Ovary (tissue), 9 donors: ENCODE results near the gene VPS8. TPM values are rescaled to one million over a fixed set of nuclear protein-coding genes. Genes with fewer than 3 reads are reported as not detected.

Experiments
- DNase-seq, 5 donors: peaks; one replicate each; pipeline ENCODE4 v3.0.0-alpha.2; 2019 to 2020
- H3K27ac ChIP-seq, 2 donors: fragments of 200-600 bp; one replicate each; pipeline versions ENCODE4 v1.5.1 to v1.8.0; 2019 to 2022
- H3K27me3 ChIP-seq: fragments of 200-600 bp; one replicate; pipeline ENCODE4 v1.8.0; 2022
- H3K36me3 ChIP-seq: fragments of 200-600 bp; sonication (generic); one replicate; pipeline ENCODE4 v1.5.1; 2019
- H3K4me1 ChIP-seq: one replicate; pipeline ENCODE4 v1.8.1; 2013; ENCODE audit warnings: mild to moderate bottlenecking, moderate library complexity; ENCODE audit not compliant: insufficient read depth
- H3K4me3 ChIP-seq: fragments of 200-600 bp; sonication (generic); one replicate; pipeline ENCODE4 v1.5.1; 2017
- H3K9me3 ChIP-seq, 2 donors: fragments of 200-600 bp in 1 of 2; sonication (generic) in 1 of 2; one replicate each; pipeline versions ENCODE4 v1.5.1 to v1.8.1; 2013 to 2019; ENCODE audit warnings: mild to moderate bottlenecking in 1 of 2, moderate library complexity in 1 of 2
- EP300 ChIP-seq: sonication (generic); formaldehyde crosslinking; IDR thresholded peaks from one replicate; pipeline ENCODE4 v1.6.1; 2017; ENCODE audit warnings: antibody characterized with exemption
- POLR2A ChIP-seq: fragments of 450-650 bp; IDR thresholded peaks from one replicate; pipeline ENCODE4 v1.6.1; 2017; ENCODE audit warnings: antibody characterized with exemption, mild to moderate bottlenecking, moderate library complexity
- WGBS, 3 donors: extraction: QIAGEN DNeasy Blood & Tissue Kit in 1 of 3; methylation state at CpG; one replicate each; pipeline versions ENCODE4 v1.1.5 to v1.1.7; 2013 to 2017; 5-methylcytosine and 5-hydroxymethylcytosine counted together
- intact Hi-C, 4 donors: fragments of 100-400 bp; cut with DNase I; formaldehyde crosslinking; loops; one replicate each; pipeline versions ENCODE4 v1.11.0 to v1.15.1; 2022 to 2023
- polyA plus RNA-seq, 2 donors: library from polyadenylated mRNA; stranded (reverse); fragments of 200-250 nt in 1 of 2; fragments of 350-450 nt in 1 of 2; fragmentation: Illumina TruSeq in 1 of 2; extraction: RNeasy Lipid Tissue Mini Kit (QIAGEN cat#74804) in 1 of 2; gene quantifications; one replicate each; pipeline ENCODE4 v1.2.3, GENCODE V29; 2013 to 2014
- total RNA-seq, 7 donors: library from RNA; depleted of rRNA in 2 of 7; stranded (reverse); fragments of >200 nt in 2 of 7; fragmentation: NEBNext Ultra II Directional in 3 of 7; extraction: Animal tissue kit (Norgen Biotek cat#: 25700) in 3 of 7; gene quantifications; one replicate each; pipeline versions ENCODE4 v1.1.0 to v1.2.4, GENCODE V29; 2016 to 2023
- TF ChIP-seq, protein P1 (sequence below), 3 donors: fragments of 450-650 bp in 2 of 3; fragments of 200-600 bp in 1 of 3; IDR thresholded peaks; one replicate each; pipeline versions ENCODE4 v1.5.1 to v1.8.0; 2016 to 2022; ENCODE audit warnings: antibody characterized with exemption in 3 of 3, mild to moderate bottlenecking in 1 of 3
- donor health status: DM: no; HTN: no; CAD: no; lungs with moderate emphysema.
- donor health status: DM: no; HTN: no; CAD: no.
- donor health status: Bipolar disorder and iron deficiency.
- donor health status: DM: yes; HTN: yes; CAD: no.
- donor health status: DM: no; HTN: no; CAD: no.
- donor health status: DM: yes; HTN: yes; CAD: no.

VPS8 gene
- total and polyA plus RNA-seq, 9 donors: 15.0 to 58.8 (median 42.7) TPM

- H3K36me3 ChIP-seq: no peaks in the 10 kb centered on the region
- H3K9me3 ChIP-seq: no peaks in the 10 kb centered on the region
- TF ChIP-seq, protein P1, sequence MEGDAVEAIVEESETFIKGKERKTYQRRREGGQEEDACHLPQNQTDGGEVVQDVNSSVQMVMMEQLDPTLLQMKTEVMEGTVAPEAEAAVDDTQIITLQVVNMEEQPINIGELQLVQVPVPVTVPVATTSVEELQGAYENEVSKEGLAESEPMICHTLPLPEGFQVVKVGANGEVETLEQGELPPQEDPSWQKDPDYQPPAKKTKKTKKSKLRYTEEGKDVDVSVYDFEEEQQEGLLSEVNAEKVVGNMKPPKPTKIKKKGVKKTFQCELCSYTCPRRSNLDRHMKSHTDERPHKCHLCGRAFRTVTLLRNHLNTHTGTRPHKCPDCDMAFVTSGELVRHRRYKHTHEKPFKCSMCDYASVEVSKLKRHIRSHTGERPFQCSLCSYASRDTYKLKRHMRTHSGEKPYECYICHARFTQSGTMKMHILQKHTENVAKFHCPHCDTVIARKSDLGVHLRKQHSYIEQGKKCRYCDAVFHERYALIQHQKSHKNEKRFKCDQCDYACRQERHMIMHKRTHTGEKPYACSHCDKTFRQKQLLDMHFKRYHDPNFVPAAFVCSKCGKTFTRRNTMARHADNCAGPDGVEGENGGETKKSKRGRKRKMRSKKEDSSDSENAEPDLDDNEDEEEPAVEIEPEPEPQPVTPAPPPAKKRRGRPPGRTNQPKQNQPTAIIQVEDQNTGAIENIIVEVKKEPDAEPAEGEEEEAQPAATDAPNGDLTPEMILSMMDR (IDR thresholded peaks at IDR 0.05): no peak
- TF ChIP-seq POLR2A: no peak
- no peak for TF ChIP-seq EP300
- H3K27ac ChIP-seq: no peak overlapping the region
- H3K27me3 ChIP-seq: no peaks in the 10 kb centered on the region
- H3K4me3 ChIP-seq: no peak overlapping the region
- intact Hi-C loops: no loop called here
- 92 to 95% (median 95%) methylated on average over 7 of the region's 7 CpGs for WGBS, 3 donors
- no peaks in the 10 kb centered on the region for H3K4me1 ChIP-seq
- DNase-seq: no peak
Observed at GRCh38 chr3:184924547-184924946, 112.6 kb downstream of the VPS8 start.

DNA sequence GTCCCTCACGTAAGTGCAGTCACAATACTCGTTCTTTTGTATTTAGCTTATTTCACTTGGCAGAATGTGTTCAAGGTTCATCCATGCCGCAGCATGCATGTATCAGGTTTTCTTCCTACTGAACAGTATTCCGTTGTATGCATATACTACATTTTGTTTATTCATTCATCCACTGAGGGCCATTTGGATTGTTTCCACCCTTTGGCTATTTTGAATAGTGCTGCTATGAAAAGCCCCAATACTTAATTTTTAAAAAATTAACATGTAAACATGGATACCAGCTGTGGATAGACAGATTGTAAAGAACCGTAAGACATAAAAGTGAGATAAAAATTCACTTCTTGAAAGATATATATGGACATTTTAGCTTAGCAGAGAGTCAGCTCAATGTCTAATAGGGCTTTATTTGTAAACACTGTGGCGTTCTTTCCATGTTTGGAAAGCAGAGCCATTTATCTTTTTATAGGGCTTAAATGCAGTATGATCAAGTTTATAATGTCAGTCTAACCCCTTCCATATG is 115.9 kb downstream of the VPS8 start:
- no peaks in the 10 kb centered on the region for H3K36me3 ChIP-seq
- intact Hi-C loops: no loop called here

DNA sequence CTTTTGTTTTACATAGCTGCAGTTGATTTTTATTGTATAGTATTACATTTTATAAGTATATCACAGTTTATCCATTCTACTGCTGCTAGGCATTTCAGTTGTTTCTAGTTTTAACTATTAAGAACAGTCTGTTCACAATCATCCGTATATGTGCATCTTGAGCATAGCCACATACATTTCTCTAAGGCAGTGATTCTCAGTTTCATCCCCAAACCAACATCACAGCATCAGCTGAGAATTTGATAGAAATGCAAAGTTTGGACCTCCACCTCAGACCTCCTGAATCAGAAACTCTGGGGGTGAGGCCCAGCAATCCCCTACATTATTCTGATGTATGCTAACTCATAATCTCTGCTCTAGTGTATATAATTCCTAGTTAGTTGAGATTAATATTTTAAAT is 120.8 kb downstream of the VPS8 start:
- intact Hi-C loops: no loop called here
- no peak for DNase-seq
- TF ChIP-seq POLR2A (no peak), EP300 (no peak)
- TF ChIP-seq, protein P1 (IDR thresholded peaks at IDR 0.05): no peak
- 93 to 97% (median 96%) methylated on average over 1 of the region's 1 CpG for WGBS, 3 donors
- H3K4me3 ChIP-seq: no peak overlapping the region
- no peaks in the 10 kb centered on the region for H3K4me1 ChIP-seq
- H3K27ac ChIP-seq: no peak overlapping the region
- H3K36me3 ChIP-seq: no peaks in the 10 kb centered on the region
- no peaks in the 10 kb centered on the region for H3K27me3 ChIP-seq
- H3K9me3 ChIP-seq: no peaks in the 10 kb centered on the region

More for the DNA sequence above, 115.9 kb downstream of the VPS8 start:
- Histone ChIP-seq H3K9me3 (no peaks in the 10 kb centered on the region), H3K4me1 (no peaks in the 10 kb centered on the region), H3K4me3 (no peak overlapping the region), H3K27ac (no peak overlapping the region), H3K27me3 (no peaks in the 10 kb centered on the region)
- 81 to 87% (median 83%) methylated on average over 6 of the region's 6 CpGs for WGBS, 3 donors
- DNase-seq: no peak
- TF ChIP-seq EP300 (no peak), POLR2A (no peak)
- TF ChIP-seq, protein P1 (IDR thresholded peaks at IDR 0.05): no peak

DNA sequence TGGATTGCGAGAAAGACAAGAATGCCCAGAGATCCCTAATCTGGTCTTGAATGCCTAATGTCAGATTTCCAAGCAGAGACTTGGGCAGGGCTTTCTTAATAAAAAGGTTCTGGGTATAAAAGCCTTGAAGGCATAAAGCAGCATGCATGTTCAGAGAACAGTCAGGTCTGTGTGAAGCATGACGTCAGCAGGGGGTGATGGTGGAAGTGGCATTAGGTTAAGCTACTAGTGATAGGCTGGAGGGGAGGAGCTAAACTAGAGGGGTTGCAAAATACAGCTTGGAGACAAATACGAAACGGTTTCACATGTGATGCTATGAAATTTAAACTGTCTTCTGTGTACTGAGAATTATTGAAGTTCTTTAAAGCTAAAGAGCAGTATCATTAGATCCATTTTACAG is 125.6 kb downstream of the VPS8 start:
- intact Hi-C loops: no loop called here
- Histone ChIP-seq H3K4me3 (no peak overlapping the region), H3K27ac (no peak overlapping the region), H3K36me3 (no peaks in the 10 kb centered on the region), H3K27me3 (no peaks in the 10 kb centered on the region), H3K4me1 (no peaks in the 10 kb centered on the region), H3K9me3 (no peaks in the 10 kb centered on the region)
- TF ChIP-seq, protein P1 (IDR thresholded peaks at IDR 0.05): no peak
- TF ChIP-seq POLR2A: no peak
- WGBS, 3 donors: 90 to 91% (median 91%) methylated on average over 4 of the region's 4 CpGs
- DNase-seq: no peak
